Activated CD8-positive, alpha-beta memory T cell treated with anti-CD3 and anti-CD28 coated beads for 4 hours (primary cell): Measurements from ENCODE around the gene FBXO24.

Experiments used
- DNase-seq, 2 donors: peaks; one replicate each; pipeline ENCODE4 v3.0.0-alpha.2; 2020; ENCODE audit warnings: low read depth in 2 of 2

FBXO24 gene

GRCh38 chr7:100574362-100575205 lies 11.5 kb upstream of the FBXO24 start:
- DNase-seq = no peak

GRCh38 chr7:100575206-100575631 lies 10.9 kb upstream of the FBXO24 start:
- DNase-seq = no peak

GRCh38 chr7:100575746-100576383 lies 10.3 kb upstream of the FBXO24 start:
- DNase-seq = no peak

- DNase-seq = no peak
Observed at GRCh38 chr7:100576384-100576993, 9.6 kb upstream of the FBXO24 start.

- DNase-seq = no peak
Observed at GRCh38 chr7:100577103-100577502, 9.0 kb upstream of the FBXO24 start.

- no peak for DNase-seq
Observed at GRCh38 chr7:100577507-100577906, 8.6 kb upstream of the FBXO24 start.

GRCh38 chr7:100578246-100579183 lies 7.6 kb upstream of the FBXO24 start:
- no peak for DNase-seq

- no peak for DNase-seq
Observed at GRCh38 chr7:100580466-100581283, 5.5 kb upstream of the FBXO24 start.

- DNase-seq = no peak
Observed at GRCh38 chr7:100582041-100582579, 4.0 kb upstream of the FBXO24 start.

- DNase-seq = no peak
Observed at GRCh38 chr7:100582650-100583049, 3.5 kb upstream of the FBXO24 start.

- no peak for DNase-seq
Observed at GRCh38 chr7:100583132-100584053, 2.7 kb upstream of the FBXO24 start.

GRCh38 chr7:100584054-100584682 lies 2.0 kb upstream of the FBXO24 start:
- no peak for DNase-seq

GRCh38 chr7:100584683-100585510 lies 1.2 kb upstream of the FBXO24 start:
- DNase-seq = no peak

- no peak for DNase-seq
Observed at GRCh38 chr7:100585511-100586265, 440 bp upstream of the FBXO24 start, which contains the start of gene LRCH4. Gene LRCH4 (minus strand): TSS chr7:100586129. CDS start chr7:100586100, 29 bp downstream.

- DNase-seq = no peak
Observed at GRCh38 chr7:100588438-100588837, 2.3 kb downstream of the FBXO24 start.

- no peak for DNase-seq
Observed at GRCh38 chr7:100589341-100589947, 3.3 kb downstream of the FBXO24 start.
